ENCODE data around the gene SSTR3.

Gene SSTR3

DNA sequence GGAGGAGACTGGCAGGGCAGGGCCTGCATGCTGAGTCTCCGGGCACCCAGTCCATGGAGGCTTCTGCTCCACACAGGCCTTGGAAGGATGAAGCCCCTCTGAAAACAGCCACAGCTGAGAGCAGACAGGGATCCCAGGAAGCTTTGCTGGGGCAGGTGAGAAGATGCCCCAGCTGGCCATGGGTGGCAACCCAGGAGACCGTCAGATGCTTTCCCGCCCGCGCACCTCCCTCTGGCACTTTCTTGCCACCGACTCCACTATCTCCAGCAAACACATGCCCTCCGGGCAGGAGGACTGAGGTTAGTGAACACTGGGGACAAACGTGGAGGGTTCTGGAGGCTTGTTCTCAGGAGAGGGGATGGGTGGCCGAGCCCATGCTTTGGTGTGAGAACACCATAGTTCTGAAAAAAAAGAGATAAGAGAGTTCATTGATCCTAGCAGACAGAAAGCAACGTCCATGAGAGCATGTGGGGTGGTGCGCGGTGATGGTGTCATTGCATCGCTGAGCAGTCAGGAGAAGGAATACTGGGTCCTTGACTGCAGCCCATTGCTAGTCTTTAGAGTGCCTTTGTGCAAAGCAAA is 26.5 kb downstream of the SSTR3 start:
- Histone ChIP-seq H3K27me3 (ENCODE audit: control insufficient read depth, low read length) (peaks cover 7% of the 10 kb centered on the region), H3K4me3 (ENCODE audit: low read length) (no peak overlapping the region)

DNA sequence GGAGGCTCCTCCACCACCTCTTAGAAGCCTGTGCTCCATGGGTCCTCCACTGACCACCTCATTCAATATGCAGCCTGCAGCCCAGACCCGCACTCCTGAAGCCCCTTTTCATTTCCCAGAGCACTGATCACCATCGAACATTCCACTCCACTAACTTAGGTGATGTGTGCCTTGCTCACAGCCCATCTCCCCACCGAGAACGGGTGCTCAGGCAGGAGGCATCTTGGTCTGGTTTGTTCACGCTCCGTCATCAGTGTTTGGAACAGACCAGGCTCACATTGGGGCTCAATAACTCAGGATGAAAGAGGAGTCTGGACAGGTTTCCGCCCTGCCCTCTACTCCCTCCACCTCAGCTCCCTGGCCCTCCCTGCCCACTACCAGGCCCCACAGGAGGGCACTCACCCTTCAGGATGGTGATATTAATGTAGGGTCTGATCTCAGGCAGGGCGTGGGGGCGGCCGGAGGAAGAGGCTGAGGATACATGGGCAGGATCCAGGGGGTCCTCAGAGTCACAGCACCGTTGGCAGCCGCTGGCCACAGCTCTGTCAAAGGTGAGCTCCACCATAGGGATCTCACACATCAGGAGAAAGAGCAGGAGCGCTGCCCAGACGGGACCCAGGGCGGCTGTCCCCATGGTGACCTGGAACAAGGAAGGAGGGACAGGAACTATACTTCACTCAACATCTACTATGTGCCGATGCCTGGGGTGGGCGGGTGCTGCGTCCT is 27.3 kb downstream of the SSTR3 start:
- no peak overlapping the region for H3K4me2 ChIP-seq (ENCODE audit: low read length)
- H3F3A ChIP-seq (ENCODE audit: control insufficient read depth, insufficient read depth): no peaks in the 10 kb centered on the region
- no peak overlapping the region for H3K4me3 ChIP-seq (ENCODE audit: low read length)
- no peaks in the 10 kb centered on the region for H3K36me3 ChIP-seq (ENCODE audit: control insufficient read depth, low read length)
- 0 out of 2 replicates have a peak, but pooled peaks cover 5% of the 10 kb centered on the region for H3K27me3 ChIP-seq (ENCODE audit: control insufficient read depth, low read length)
- no peaks in the 10 kb centered on the region for H3K79me2 ChIP-seq (ENCODE audit: control insufficient read depth, low read length)
- no peak overlapping the region for H3K27ac ChIP-seq (ENCODE audit: low read depth, low read length)
- H4K20me1 ChIP-seq (ENCODE audit: control insufficient read depth, insufficient read depth, low read depth, low read length): no peaks in the 10 kb centered on the region; the same call in 1 of the 2 replicates
- TF ChIP-seq CTCF (IDR thresholded peaks at IDR 0.05; ENCODE audit: low read depth, low read length, poor library complexity, severe bottlenecking) (no peak), EZH2phosphoT487 (IDR thresholded peaks at IDR 0.05; ENCODE audit: borderline replicate concordance, low read length) (no peak)
- H3K9me2 ChIP-seq (replicated peaks; ENCODE audit: control insufficient read depth, low read length): no peaks in the 10 kb centered on the region
- no peaks in the 10 kb centered on the region for H3K4me1 ChIP-seq (ENCODE audit: control insufficient read depth, low read length)
- H3K9me3 ChIP-seq (ENCODE audit: control insufficient read depth, insufficient read depth, low read length): no peaks in the 10 kb centered on the region

More for the DNA sequence above, 26.5 kb downstream of the SSTR3 start:
- Histone ChIP-seq H3K4me1 (ENCODE audit: control insufficient read depth, low read length) (no peaks in the 10 kb centered on the region), H4K20me1 (ENCODE audit: control insufficient read depth, insufficient read depth, low read depth, low read length) (no peaks in the 10 kb centered on the region), H3K9me3 (ENCODE audit: control insufficient read depth, insufficient read depth, low read length) (no peaks in the 10 kb centered on the region), H3K4me2 (ENCODE audit: low read length) (no peak overlapping the region), H3K9me2 (replicated peaks; ENCODE audit: control insufficient read depth, low read length) (no peaks in the 10 kb centered on the region), H3K27ac (ENCODE audit: low read depth, low read length) (no peak overlapping the region), H3K36me3 (ENCODE audit: control insufficient read depth, low read length) (no peaks in the 10 kb centered on the region), H3F3A (ENCODE audit: control insufficient read depth, insufficient read depth) (no peaks in the 10 kb centered on the region), H3K79me2 (ENCODE audit: control insufficient read depth, low read length) (no peaks in the 10 kb centered on the region)
- TF ChIP-seq EZH2phosphoT487 (IDR thresholded peaks at IDR 0.05; ENCODE audit: borderline replicate concordance, low read length): no peak
- no peak for TF ChIP-seq CTCF (IDR thresholded peaks at IDR 0.05; ENCODE audit: low read depth, low read length, poor library complexity, severe bottlenecking)

GRCh38 chr22:37184380-37184755 is 27.9 kb downstream of the SSTR3 start:
- Histone ChIP-seq H3K4me1 (ENCODE audit: control insufficient read depth, low read length) (no peaks in the 10 kb centered on the region), H3K27ac (ENCODE audit: low read depth, low read length) (no peak overlapping the region), H4K20me1 (ENCODE audit: control insufficient read depth, insufficient read depth, low read depth, low read length) (no peaks in the 10 kb centered on the region; the same call in 1 of the 2 replicates), H3K4me2 (ENCODE audit: low read length) (no peak overlapping the region), H3K36me3 (ENCODE audit: control insufficient read depth, low read length) (no peaks in the 10 kb centered on the region), H3K79me2 (ENCODE audit: control insufficient read depth, low read length) (no peaks in the 10 kb centered on the region), H3F3A (ENCODE audit: control insufficient read depth, insufficient read depth) (no peaks in the 10 kb centered on the region), H3K27me3 (ENCODE audit: control insufficient read depth, low read length) (0 out of 2 replicates have a peak, but pooled peaks cover 3% of the 10 kb centered on the region), H3K9me3 (ENCODE audit: control insufficient read depth, insufficient read depth, low read length) (no peaks in the 10 kb centered on the region), H3K9me2 (replicated peaks; ENCODE audit: control insufficient read depth, low read length) (no peaks in the 10 kb centered on the region), H3K4me3 (ENCODE audit: low read length) (no peak overlapping the region)
- no peak for TF ChIP-seq CTCF (IDR thresholded peaks at IDR 0.05; ENCODE audit: low read depth, low read length, poor library complexity, severe bottlenecking)
- TF ChIP-seq EZH2phosphoT487 (IDR thresholded peaks at IDR 0.05; ENCODE audit: borderline replicate concordance, low read length): no peak

Measured in DOHH2 (cell line).